ENCODE data around the gene KCTD17.

The KCTD17 gene

GRCh38 chr22:37021041-37021440 is 30.5 kb upstream of the KCTD17 start:
- DNase-seq (ENCODE audit: low read depth in 2 of 2): no peak

GRCh38 chr22:37021710-37022482 is 29.6 kb upstream of the KCTD17 start:
- DNase-seq (ENCODE audit: low read depth in 2 of 2): peak; percentile 35 to 44

GRCh38 chr22:37022483-37023337 is 28.8 kb upstream of the KCTD17 start:
- DNase-seq (ENCODE audit: low read depth in 2 of 2): no peak

- DNase-seq (ENCODE audit: low read depth in 2 of 2): no peak
These were observed 27.7 kb upstream of the KCTD17 start for GRCh38 chr22:37023743-37024338.

- DNase-seq (ENCODE audit: low read depth in 2 of 2): no peak
These were observed 27.0 kb upstream of the KCTD17 start for GRCh38 chr22:37024339-37025157.

- DNase-seq (ENCODE audit: low read depth in 2 of 2): no peak
These were observed 26.0 kb upstream of the KCTD17 start for GRCh38 chr22:37025500-37026070.

- no peak for DNase-seq (ENCODE audit: low read depth in 2 of 2)
These were observed 25.2 kb upstream of the KCTD17 start for GRCh38 chr22:37026325-37026724.

- DNase-seq (ENCODE audit: low read depth in 2 of 2): no peak
These were observed 24.0 kb upstream of the KCTD17 start for GRCh38 chr22:37027556-37027955.

GRCh38 chr22:37028692-37029674 is 22.6 kb upstream of the KCTD17 start:
- no peak for DNase-seq (ENCODE audit: low read depth in 2 of 2)

GRCh38 chr22:37030560-37031281 is 20.8 kb upstream of the KCTD17 start:
- DNase-seq (ENCODE audit: low read depth in 2 of 2): no peak

GRCh38 chr22:37032134-37032534 is 19.4 kb upstream of the KCTD17 start:
- DNase-seq (ENCODE audit: low read depth in 2 of 2): no peak

- DNase-seq (ENCODE audit: low read depth in 2 of 2): no peak
These were observed 18.7 kb upstream of the KCTD17 start for GRCh38 chr22:37032535-37033460.

- DNase-seq (ENCODE audit: low read depth in 2 of 2): no peak
These were observed 17.7 kb upstream of the KCTD17 start for GRCh38 chr22:37033605-37034430.

- no peak for DNase-seq (ENCODE audit: low read depth in 2 of 2)
These were observed 14.7 kb upstream of the KCTD17 start for GRCh38 chr22:37036655-37037377.

GRCh38 chr22:37037669-37038068 is 13.9 kb upstream of the KCTD17 start:
- DNase-seq (ENCODE audit: low read depth in 2 of 2): no peak

- DNase-seq (ENCODE audit: low read depth in 2 of 2): no peak
These were observed 12.1 kb upstream of the KCTD17 start for GRCh38 chr22:37039466-37039865.

All from stimulated activated CD4-positive, alpha-beta T cell treated with anti-CD3 and anti-CD28 coated beads, Interleukin-1b, Interleukin-23, amount 100 ng/mL, for 4 hours (primary cell).